ENCODE data around the gene ANGPTL7.

- TF ChIP-seq SUZ12 (IDR thresholded peaks at IDR 0.05; ENCODE audit: unreplicated experiment): no peak
- no peak for TF ChIP-seq CTCF (IDR thresholded peaks at IDR 0.05 in 2 of 3, conservative IDR thresholded peaks at IDR 0.05 in 1 of 3; ENCODE audit: control insufficient read depth in 2 of 3, extremely low read depth in 1 of 3, insufficient read depth in 1 of 3, low read depth in 3 of 3, low read length in 3 of 3)
- no peak for TF ChIP-seq RFX5 (IDR thresholded peaks at IDR 0.05; ENCODE audit: low read depth, low read length)
Observed at GRCh38 chr1:11198257-11198656, 9.1 kb downstream of the ANGPTL7 start.

All from GM12878 (cell line).